Measurements from ENCODE around the gene JPT1.

Gene JPT1

DNA sequence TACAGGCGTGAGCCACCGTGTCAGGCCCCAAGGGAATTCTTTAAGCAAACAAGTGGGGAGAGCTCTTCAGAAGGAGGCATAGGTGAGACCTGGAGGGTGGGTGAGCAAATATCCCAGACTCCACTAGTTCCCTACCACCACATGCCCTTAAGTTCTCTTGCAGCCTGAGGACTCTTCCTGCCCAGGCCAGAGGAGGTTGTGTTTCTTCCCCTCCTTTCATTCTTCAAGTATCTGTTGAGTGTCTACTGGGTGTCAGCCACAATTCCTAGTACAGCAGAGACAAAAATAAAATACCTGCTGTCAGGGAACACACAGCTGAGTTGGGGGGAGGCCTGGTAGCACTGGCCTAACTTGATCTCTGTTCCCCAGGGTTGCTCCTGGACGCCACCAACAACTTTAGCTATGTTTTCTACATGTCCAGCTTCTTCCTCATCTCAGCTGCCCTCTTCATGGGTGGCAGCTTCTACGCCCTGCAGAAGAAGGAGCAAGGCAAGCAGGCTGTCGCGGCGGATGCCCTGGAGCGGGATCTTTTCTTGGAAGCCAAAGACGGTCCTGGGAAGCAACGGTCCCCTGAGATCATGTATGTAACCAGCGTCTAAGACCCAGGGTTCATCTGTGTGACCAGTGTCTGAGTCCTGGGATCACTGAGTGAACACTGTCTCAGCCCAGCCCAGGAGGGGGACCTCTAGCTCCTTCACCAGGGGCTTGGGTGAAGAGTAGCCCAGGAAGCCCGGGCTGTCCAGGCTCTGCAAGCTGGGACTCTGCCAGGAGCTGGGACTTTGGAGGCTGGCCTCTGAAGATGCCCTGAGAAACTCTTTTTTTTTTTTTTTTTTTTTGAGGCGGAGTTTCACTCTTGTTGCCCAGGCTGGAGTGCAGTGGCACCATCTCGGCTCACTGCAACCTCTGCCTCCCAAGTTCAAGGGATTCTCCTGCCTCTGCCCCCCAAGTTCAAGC lies 50.4 kb downstream of the JPT1 start:
- DNase-seq = no peak

DNA sequence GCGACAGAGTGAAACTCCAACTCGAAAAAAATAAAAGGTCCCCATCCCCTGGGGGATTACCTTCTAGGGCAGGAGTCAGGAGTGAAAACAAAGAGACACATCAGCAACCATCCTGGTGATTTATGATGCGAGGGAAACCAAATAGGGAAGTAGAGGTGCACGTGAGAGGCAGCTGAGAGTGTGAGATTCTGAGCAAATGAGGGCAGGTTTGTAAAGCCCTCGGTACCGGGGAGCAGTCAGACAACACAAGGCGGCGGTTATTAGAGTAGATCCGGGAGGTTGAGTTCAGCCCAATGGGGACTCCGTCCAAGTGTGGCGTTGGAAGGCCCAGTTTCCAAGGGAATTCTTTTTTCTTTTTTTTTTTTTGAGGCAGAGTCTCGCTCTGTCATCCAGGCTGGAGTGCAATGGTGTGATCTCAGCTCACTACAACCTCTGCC lies 51.9 kb downstream of the JPT1 start:
- peak in 1 of 2 donors; percentile 43 for DNase-seq

DNA sequence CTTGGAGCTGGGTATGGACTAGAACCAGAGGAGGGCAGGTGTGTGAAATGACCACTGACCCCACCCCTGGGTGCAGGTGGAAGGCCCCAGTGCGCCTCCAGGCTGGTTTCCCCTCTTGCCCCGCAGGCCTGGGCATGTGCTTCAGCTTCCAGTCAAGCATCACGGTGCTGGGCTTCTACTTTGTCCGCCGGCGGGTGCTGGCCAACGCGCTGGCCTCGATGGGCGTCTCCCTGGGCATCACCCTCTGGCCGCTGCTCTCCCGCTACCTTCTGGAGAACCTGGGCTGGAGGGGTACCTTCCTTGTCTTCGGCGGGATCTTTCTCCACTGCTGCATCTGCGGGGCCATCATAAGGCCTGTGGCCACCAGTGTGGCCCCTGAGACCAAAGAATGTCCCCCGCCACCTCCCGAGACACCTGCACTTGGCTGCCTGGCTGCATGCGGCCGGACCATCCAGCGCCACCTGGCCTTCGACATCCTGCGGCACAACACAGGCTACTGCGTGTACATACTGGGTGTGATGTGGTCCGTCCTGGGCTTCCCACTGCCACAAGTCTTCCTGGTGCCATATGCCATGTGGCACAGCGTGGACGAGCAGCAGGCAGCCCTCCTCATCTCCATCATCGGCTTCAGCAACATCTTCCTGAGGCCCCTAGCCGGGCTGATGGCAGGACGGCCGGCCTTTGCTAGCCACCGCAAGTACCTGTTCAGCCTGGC lies 54.3 kb downstream of the JPT1 start:
- no peak for DNase-seq

DNA sequence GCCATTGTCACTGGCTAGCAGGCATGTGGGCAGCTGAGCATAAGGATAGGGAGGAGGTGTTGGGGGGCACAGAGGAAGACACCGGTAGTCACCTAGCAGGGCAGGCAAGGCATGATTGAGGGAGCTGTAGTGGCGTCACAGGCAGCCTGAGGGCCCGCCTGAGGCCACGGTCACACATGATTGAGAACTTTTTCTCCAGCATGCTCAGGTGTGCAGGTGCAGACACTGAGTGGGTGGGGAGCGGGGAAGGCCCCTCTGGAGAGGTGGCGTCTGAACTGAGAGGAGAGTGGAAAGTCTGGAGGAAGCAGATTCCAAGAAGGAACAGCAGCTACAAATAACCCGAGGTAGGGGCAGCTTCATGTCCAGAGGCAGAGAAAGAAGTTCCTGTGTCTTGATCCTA lies 55.5 kb downstream of the JPT1 start:
- no peak for DNase-seq

DNA sequence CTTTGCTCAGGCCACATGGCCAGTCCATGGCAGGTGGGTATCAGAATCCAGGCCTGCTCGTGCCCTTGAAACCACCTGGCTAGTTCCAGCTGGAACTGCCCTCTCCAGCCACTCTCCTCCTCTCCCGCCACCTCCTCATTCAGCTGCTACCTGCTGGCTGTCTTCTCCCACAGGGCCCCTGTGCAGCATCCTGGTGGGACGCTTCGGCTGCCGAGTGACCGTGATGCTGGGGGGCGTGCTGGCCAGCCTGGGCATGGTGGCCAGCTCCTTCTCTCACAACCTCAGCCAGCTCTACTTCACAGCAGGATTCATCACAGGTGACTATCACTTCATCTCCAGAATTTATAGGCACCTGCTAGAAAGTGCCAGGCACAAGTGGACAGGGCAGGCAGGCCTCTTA lies 56.4 kb downstream of the JPT1 start:
- no peak for DNase-seq

DNA sequence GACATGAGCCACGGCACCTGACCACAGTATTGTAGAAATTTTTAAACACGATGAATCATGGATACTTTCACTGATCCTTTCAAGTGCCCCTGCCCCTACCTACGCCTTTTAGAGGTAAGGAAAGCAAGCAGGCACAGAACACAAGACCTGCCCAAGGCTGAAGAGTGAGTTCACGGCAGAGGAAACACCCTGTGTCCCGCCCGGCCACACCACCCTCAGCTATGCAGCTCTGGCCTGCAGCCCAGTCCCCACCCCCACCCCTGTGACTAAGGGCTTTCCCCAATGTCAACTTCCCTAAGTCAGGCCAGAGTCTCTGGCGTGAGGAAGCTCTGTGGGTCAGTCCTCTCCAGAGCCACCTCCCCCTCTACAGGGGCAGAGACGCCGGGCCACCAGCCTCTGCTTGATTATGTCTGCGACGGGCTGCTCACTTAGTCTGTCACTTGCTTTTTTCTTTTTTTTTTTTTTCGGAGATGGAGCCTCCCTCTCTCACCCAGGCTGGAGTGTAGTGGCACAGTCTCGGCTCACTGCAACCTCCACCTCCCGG lies 58.2 kb downstream of the JPT1 start:
- peak in 1 of 2 donors; percentile 50 for DNase-seq

DNA sequence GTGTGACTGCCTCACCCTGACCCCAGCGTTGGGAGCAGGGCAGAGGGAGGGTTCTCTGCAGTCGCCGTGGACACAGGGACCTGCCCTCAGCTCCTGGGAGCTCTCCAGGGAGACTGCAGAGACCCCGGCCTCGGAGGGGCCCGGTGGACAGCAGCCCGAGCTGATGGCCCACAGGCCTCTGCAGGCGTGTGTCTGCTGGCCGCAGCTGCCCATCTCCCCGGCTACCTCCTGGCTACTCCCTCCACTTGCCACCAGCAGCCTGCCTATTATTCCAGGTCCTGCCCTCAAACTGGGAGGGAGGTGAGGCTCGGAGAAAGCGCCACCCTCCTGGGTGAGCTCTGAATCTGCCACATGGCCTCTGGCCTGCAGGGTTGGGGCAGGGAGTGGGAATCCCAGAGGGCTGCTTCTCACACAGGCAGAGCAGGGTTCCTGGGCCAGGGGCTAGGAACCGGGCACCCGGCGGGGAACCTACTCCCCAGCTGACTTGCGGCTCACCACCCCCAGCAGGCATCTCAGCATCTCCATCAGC lies 59.4 kb downstream of the JPT1 start:
- DNase-seq = no peak

DNA sequence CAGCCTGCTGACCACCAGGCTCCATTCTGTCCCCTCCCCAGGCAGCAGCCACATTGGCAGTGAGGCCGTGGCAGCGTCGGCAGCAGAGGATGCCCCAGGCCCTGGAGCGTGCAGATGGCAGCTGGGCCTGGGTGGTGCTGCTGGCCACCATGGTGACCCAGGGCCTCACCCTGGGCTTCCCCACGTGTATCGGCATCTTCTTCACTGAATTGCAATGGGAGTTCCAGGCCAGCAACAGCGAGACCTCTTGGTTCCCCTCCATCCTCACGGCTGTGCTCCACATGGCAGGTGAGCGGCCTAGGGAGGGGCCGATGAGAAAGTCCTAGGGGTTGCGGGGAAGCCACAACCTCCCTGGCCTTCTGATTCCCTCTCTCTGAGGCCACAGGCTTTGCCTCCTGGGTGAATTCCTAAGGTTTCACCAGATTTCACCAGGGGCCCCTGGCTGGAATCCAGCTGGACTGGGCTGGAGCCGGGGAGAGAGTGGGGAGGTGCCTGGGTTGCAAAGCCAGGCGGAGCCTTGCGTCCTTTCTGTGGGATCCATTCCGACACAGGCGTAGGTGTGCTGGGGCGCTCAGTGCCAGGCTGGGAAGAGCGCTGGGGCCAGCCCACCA lies 60.7 kb downstream of the JPT1 start:
- no peak for DNase-seq

DNA sequence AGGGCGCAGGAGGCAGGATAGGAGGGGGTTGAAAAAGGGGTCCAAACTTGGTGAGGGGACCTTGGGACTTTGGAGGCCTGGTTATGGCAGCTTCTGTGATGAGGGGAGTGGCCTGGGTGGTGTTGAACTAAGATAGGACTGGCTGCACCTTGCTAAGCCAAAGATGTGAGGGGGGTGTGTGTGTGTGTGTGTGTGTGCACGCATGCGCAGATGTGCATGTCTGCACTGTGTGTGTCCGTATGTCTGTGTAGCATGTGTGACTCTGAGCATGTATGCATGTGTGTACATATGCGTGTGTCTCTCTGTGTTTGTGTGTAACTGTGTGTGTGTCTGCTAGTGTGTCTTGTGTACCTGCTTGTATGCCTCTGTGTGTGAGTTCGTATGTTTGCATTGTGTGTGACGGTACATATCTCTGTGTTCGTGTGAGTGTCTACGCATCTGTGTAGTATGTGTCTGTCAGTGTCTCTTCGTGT lies 62.4 kb downstream of the JPT1 start:
- no peak for DNase-seq

DNA sequence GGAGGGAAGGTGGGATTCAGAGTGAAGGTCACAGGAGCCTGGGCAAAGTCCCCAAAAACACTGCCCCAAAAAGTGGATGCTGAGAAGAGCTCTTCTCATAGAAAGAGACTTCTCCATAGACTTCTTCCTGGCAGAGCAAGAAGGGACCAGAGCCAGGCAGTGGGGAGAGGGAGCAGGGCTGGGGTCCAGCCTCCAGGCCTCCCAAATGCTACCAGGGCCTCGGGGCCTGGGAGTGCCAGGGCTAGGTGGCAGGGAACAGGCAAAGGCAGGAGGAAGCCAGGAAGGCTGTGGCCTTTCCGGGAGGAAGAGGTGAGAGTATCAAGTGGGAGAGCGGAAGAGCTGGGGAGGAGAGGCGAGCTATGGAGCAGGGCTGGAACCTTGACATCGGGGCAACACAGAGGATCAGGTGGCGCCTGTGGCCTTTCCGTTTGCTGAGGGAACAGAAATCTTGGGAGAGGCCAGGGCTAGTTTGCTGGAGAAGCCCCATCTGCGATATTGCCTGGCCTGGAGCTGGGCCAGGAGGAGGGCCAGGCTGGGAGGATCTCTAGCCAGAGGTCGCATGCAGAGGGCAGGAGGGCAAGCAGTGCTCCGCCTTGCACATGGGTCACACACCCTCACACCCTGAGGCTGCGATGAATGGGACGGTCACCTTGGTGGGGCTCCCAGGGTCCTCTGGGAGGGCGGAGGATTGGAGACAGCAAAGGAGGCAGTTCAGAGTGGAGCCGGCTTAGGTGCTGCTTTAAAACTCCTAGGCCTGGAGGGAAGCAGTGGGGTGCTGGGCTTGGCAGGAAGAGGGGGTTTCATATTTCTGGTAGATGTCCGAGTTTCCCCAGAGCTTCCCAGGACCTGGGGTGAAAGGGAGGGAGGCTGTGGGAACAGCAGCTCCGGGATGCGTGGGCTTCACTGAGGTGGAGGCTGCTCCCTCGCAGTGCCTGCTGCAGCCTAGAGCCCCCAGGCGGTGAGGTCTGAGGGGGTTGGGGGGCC lies 63.1 kb downstream of the JPT1 start:
- DNase-seq = no peak

DNA sequence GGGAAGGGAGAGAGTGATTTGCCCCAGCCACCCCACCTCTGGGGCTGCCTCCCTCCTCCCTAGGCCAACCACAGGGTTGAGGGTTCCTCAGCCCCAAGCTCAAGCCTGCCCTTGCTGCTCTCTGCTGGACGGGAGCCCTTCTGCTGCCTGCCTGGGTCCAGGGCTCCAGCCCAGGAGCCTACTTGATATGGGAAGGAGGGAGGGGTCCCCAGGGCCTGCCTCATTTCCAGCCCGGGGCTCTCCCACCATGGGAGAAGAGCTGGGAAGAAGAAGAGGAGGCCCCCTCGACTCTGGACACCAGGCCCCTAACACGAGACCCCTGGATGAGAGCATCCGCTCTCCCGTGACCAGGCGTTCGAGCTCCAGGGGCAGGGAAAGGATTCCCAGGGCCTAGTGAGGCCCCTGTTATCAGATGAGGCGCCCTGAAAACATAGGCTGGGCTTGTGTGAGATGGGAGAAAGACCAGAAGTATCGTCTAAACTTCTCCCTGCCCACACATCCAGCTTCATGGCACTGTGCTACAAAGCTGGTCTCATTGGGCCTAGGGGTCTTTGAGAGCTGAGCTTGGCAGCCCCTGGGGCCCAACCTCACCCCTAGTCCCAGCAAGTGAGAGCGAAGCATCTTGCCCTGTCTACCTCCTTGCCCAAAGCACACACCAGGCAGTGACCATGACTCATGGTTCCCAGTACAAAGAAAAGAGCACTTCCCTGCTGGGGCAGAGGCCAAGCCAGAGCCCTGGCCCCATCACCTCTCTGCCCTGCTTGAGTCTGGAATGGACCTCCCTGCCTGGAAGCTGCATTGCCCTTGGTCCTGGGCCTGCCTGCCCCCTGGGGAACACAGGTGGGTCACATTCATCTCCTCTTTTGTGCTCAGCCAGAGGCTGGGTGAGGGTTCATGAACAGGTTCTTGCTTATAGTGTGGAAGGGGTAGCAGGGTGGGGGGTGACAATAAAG lies 65.6 kb downstream of the JPT1 start:
- DNase-seq = peak in 1 of 2 donors; percentile 26

DNA sequence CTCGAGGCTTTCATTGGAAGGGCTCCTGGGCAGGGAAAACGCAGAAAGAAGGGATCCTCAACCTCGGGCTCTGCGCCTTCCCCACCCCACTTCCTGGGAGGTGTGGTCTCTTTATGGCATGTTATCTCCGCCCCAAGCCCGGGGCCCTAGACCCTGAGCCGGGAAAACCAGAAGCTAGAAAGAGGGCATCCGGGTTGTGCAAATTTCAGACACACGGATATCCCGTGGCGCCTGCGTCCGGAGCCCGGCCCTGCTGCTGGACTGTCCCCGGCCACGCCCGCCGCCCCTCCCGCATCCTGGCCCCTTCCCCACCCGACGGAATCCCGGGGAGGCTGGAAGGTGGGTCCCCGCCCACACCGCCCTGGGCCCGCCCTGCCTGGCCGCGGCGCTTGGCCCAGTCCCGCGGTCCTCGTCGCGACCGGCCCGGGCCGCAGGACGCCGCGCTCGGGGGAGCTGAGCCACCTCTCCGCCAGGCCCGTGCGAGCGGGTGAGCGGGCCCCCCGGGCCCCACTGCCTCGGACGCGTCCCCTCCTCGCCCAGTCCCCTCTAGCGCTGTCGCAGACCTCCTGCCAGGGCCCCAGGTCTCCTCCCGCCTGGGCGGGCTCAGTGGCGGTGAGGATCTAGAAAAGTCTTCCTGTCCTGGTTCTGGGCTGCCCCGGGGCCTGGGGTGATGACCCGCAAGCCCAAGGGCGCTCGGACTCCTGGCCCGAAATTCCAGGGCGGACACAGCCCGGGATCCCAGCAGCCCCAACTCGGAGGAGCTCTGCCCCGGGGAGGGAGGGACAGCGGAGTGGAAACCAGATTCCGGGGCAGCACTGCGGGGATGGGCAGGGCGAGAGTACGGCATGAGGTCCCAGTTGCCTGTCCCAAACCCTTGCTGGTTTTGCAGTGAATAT lies 66.5 kb downstream of the JPT1 start, which contains the start of gene SLC16A5:
TSS of gene SLC16A5 (plus strand) at position 397 of the 896 bp plus-strand sequence. CDS start 5,683 bp downstream, outside the sequence.
- peak; percentile 57 to 64 for DNase-seq

DNA sequence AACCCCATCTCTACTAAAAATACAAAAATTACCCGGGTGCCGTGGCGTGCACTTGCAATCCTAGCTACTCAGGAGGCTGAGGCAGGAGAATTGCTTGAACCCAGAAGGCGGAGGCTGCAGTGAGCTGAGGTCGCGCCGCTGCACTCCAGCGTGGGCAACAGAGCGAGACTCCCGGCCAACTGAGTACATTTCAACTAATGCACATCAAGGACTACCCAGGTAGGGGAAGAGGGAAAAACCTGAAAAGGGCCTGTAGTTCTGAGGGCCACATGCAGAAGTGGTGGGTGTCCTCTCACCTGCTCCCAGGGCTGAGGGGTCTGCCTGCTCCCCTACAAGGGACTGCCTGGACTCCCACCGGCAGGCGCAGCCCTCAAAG lies 67.1 kb downstream of the JPT1 start:
- DNase-seq = no peak

DNA sequence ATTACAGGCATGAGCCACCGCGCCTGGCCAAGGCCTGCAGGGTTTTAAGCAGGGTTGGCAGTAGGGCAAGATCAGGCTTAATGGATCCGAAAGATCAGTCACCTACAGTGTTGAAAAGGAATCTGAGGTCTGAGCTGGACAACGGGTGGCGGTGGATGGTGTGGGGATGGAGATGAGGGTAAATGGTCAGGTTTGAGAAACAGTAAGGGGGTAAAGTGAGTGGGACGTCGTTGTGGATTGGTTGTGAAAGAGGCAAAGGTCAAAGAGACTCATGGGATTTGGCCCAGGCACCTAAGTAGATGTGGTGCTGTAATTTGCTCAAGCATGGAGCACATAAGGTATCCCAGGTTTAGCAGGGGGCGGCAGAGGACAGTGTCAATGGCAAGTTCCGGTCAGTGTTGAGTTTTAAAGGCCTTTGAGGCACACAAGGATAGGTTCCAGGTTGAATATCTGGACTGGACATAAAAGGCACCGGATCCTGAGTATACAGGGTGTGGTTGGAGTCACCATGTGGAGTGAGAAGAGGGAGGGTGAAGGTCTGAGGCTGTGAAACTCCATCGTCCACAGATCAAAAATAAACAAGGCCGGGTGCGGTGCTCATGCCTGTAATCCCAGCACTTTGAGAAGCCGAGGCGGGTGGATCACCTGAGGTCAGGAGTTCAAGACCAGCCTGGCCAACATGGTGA lies 67.7 kb downstream of the JPT1 start:
- no peak for DNase-seq
